Fibroblast of the conjunctiva (primary cell): Measurements from ENCODE around the gene UNC119B.

ENCODE experiments used
- DNase-seq: peaks from one replicate; pipeline ENCODE4 v3.0.0-alpha.2; 2010; ENCODE audit warnings: low read depth

Gene UNC119B

GRCh38 chr12:120739821-120740613, 29.8 kb downstream of the UNC119B start:
- DNase-seq, result no peak

- DNase-seq, result no peak
Observed at GRCh38 chr12:120740871-120741270, 30.6 kb downstream of the UNC119B start.

- no peak for DNase-seq
Observed at GRCh38 chr12:120741476-120742421, 31.5 kb downstream of the UNC119B start.

- DNase-seq, result no peak
Observed at GRCh38 chr12:120744922-120745493, 34.8 kb downstream of the UNC119B start.

- no peak for DNase-seq
Observed at GRCh38 chr12:120748242-120748641, 38.0 kb downstream of the UNC119B start.

GRCh38 chr12:120749256-120749655, 39.0 kb downstream of the UNC119B start:
- no peak for DNase-seq

GRCh38 chr12:120750806-120751205, 40.5 kb downstream of the UNC119B start:
- no peak for DNase-seq

- no peak for DNase-seq
Observed at GRCh38 chr12:120751389-120751788, 41.1 kb downstream of the UNC119B start.

GRCh38 chr12:120754792-120755191, 44.5 kb downstream of the UNC119B start:
- DNase-seq, result no peak

GRCh38 chr12:120755269-120755668, 45.0 kb downstream of the UNC119B start:
- DNase-seq, result no peak

GRCh38 chr12:120757226-120757742, 47.0 kb downstream of the UNC119B start:
- DNase-seq, result no peak

GRCh38 chr12:120757949-120758348, 47.7 kb downstream of the UNC119B start:
- no peak for DNase-seq

GRCh38 chr12:120758798-120759590, 48.7 kb downstream of the UNC119B start:
- no peak for DNase-seq

- no peak for DNase-seq
Observed at GRCh38 chr12:120759591-120760348, 49.5 kb downstream of the UNC119B start.

- DNase-seq, result no peak
Observed at GRCh38 chr12:120760349-120761254, 50.3 kb downstream of the UNC119B start.

- peak; percentile 70 for DNase-seq
Observed at GRCh38 chr12:120761519-120761934, 51.3 kb downstream of the UNC119B start.

GRCh38 chr12:120762086-120762485, 51.8 kb downstream of the UNC119B start:
- DNase-seq, result no peak

- no peak for DNase-seq
Observed at GRCh38 chr12:120763250-120763649, 53.0 kb downstream of the UNC119B start.

- no peak for DNase-seq
Observed at GRCh38 chr12:120764816-120765215, 54.6 kb downstream of the UNC119B start.

- DNase-seq, result no peak
Observed at GRCh38 chr12:120766566-120766965, 56.3 kb downstream of the UNC119B start.
